ENCODE data around the gene MAN1A1.
"Not testable (repeated sequence)": the region's sequence is repeated elsewhere in the genome, so short reads cannot be mapped to it uniquely, and the experiment has no call there.

Gene MAN1A1

GRCh38 chr6:119303164-119303887 lies 46.2 kb downstream of the MAN1A1 start:
- no peak for DNase-seq (ENCODE audit: low spot score)

- DNase-seq (ENCODE audit: low spot score), result no peak
Measured at GRCh38 chr6:119301429-119301828, 48.1 kb downstream of the MAN1A1 start.

- DNase-seq (ENCODE audit: low spot score), result no peak
Measured at GRCh38 chr6:119299694-119300093, 49.9 kb downstream of the MAN1A1 start.

- DNase-seq (ENCODE audit: low spot score), result no peak
Measured at GRCh38 chr6:119297049-119297448, 52.5 kb downstream of the MAN1A1 start.

GRCh38 chr6:119296036-119297035 lies 53.2 kb downstream of the MAN1A1 start:
- no peak for DNase-seq (ENCODE audit: low spot score)

- DNase-seq (ENCODE audit: low spot score), result no peak
Measured at GRCh38 chr6:119294984-119295383, 54.6 kb downstream of the MAN1A1 start.

GRCh38 chr6:119291060-119291459 lies 58.5 kb downstream of the MAN1A1 start:
- DNase-seq (ENCODE audit: low spot score), result not testable (repeated sequence)

GRCh38 chr6:119290306-119290705 lies 59.3 kb downstream of the MAN1A1 start:
- no peak for DNase-seq (ENCODE audit: low spot score)

GRCh38 chr6:119289651-119290050 lies 59.9 kb downstream of the MAN1A1 start:
- DNase-seq (ENCODE audit: low spot score), result no peak

- DNase-seq (ENCODE audit: low spot score), result no peak
Measured at GRCh38 chr6:119285908-119286625, 63.5 kb downstream of the MAN1A1 start.

GRCh38 chr6:119284861-119285521 lies 64.6 kb downstream of the MAN1A1 start:
- peak; percentile 6 for DNase-seq (ENCODE audit: low spot score)

- DNase-seq (ENCODE audit: low spot score), result no peak
Measured at GRCh38 chr6:119283979-119284545, 65.5 kb downstream of the MAN1A1 start.

GRCh38 chr6:119283214-119283613 lies 66.3 kb downstream of the MAN1A1 start:
- no peak for DNase-seq (ENCODE audit: low spot score)

GRCh38 chr6:119280668-119281067 lies 68.9 kb downstream of the MAN1A1 start:
- DNase-seq (ENCODE audit: low spot score), result no peak

- no peak for DNase-seq (ENCODE audit: low spot score)
Measured at GRCh38 chr6:119280080-119280479, 69.5 kb downstream of the MAN1A1 start.

- no peak for DNase-seq (ENCODE audit: low spot score)
Measured at GRCh38 chr6:119278625-119279024, 70.9 kb downstream of the MAN1A1 start.

GRCh38 chr6:119277052-119277451 lies 72.5 kb downstream of the MAN1A1 start:
- DNase-seq (ENCODE audit: low spot score), result no peak

GRCh38 chr6:119276211-119276610 lies 73.3 kb downstream of the MAN1A1 start:
- DNase-seq (ENCODE audit: low spot score), result no peak

GRCh38 chr6:119274197-119274595 lies 75.4 kb downstream of the MAN1A1 start:
- DNase-seq (ENCODE audit: low spot score), result no peak

- no peak for DNase-seq (ENCODE audit: low spot score)
Measured at GRCh38 chr6:119273272-119274196, 76.0 kb downstream of the MAN1A1 start.
